Dendritic cell treated with granulocyte-macrophage colony-stimulating factor and Interleukin-4, amounts not matched to agents 40 ng/mL and 50 ng/mL, for 4 days (primary cell): ENCODE data around the gene PWWP2A.

Source experiments
- H3K27ac Mint-ChIP-seq: one replicate; pipeline ENCODE4 v1.8.0; 2022; ENCODE audit warnings: mild to moderate bottlenecking, mixed read lengths
- H3K27me3 Mint-ChIP-seq: one replicate; pipeline ENCODE4 v1.8.0; 2022; ENCODE audit warnings: mild to moderate bottlenecking, mixed read lengths
- H3K36me3 Mint-ChIP-seq: one replicate; pipeline ENCODE4 v1.8.0; 2022; ENCODE audit warnings: low read depth, mixed read lengths
- H3K4me1 Mint-ChIP-seq: one replicate; pipeline ENCODE4 v1.8.0; 2022; ENCODE audit warnings: low read depth, mixed read lengths
- H3K4me3 Mint-ChIP-seq: one replicate; pipeline ENCODE4 v1.8.0; 2022; ENCODE audit warnings: mild to moderate bottlenecking, moderate library complexity, mixed read lengths
- H3K9me3 Mint-ChIP-seq: one replicate; pipeline ENCODE4 v1.8.0; 2022; ENCODE audit warnings: mixed read lengths
- intact Hi-C: fragments of 100-400 bp; cut with micrococcal nuclease; formaldehyde crosslinking; loops from one replicate; pipeline ENCODE4 v1.15.0; 2022

The PWWP2A gene

GRCh38 chr5:160097991-160098390 is 21.3 kb downstream of the PWWP2A start:
- peaks cover 50% of the 10 kb centered on the region for H3K4me1 Mint-ChIP-seq
- H3K9me3 Mint-ChIP-seq: no peaks in the 10 kb centered on the region
- H3K4me3 Mint-ChIP-seq: no peak overlapping the region
- H3K36me3 Mint-ChIP-seq: peaks cover 28% of the 10 kb centered on the region
- intact Hi-C loops: no loop called here
- no peaks in the 10 kb centered on the region for H3K27me3 Mint-ChIP-seq
- H3K27ac Mint-ChIP-seq: no peak overlapping the region

GRCh38 chr5:160096178-160096577 is 23.1 kb downstream of the PWWP2A start:
- Mint-ChIP-seq H3K27me3 (no peaks in the 10 kb centered on the region), H3K27ac (no peak overlapping the region), H3K4me1 (peaks cover 58% of the 10 kb centered on the region), H3K4me3 (no peak overlapping the region), H3K9me3 (no peaks in the 10 kb centered on the region), H3K36me3 (peaks cover 39% of the 10 kb centered on the region)
- intact Hi-C loops: no loop called here

- intact Hi-C loops: no loop called here
- H3K36me3 Mint-ChIP-seq: peaks cover 28% of the 10 kb centered on the region
- H3K27me3 Mint-ChIP-seq: no peaks in the 10 kb centered on the region
- peak overlapping the region; percentile 70 for H3K27ac Mint-ChIP-seq
- no peaks in the 10 kb centered on the region for H3K9me3 Mint-ChIP-seq
- H3K4me3 Mint-ChIP-seq: no peak overlapping the region
- peaks cover 61% of the 10 kb centered on the region for H3K4me1 Mint-ChIP-seq
Measured at GRCh38 chr5:160092960-160093707, 26.1 kb downstream of the PWWP2A start.

DNA sequence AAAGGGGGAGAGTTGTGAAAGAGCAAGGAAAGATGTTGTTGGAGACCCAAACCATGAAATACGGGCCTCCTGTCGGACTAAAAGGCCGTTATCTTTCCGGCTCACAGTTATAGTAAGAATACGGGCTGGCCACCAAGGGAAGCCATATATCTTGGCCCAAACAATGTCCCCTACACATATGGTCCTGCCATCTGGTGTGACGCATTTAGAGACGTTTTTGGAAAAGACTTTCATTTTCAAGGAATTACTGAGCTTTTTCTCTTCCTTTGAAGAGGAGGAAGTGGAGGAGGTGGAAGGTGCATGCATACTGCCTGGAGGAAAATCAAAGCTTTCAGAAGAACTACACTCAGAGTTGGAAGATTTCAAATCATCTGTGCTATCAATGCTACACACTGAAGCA is 26.7 kb downstream of the PWWP2A start:
- H3K27ac Mint-ChIP-seq: peak overlapping the region; percentile 70
- H3K4me1 Mint-ChIP-seq: peaks cover 56% of the 10 kb centered on the region
- peaks cover 28% of the 10 kb centered on the region for H3K36me3 Mint-ChIP-seq
- no peaks in the 10 kb centered on the region for H3K9me3 Mint-ChIP-seq
- intact Hi-C loops: no loop called here
- no peaks in the 10 kb centered on the region for H3K27me3 Mint-ChIP-seq
- H3K4me3 Mint-ChIP-seq: no peak overlapping the region

DNA sequence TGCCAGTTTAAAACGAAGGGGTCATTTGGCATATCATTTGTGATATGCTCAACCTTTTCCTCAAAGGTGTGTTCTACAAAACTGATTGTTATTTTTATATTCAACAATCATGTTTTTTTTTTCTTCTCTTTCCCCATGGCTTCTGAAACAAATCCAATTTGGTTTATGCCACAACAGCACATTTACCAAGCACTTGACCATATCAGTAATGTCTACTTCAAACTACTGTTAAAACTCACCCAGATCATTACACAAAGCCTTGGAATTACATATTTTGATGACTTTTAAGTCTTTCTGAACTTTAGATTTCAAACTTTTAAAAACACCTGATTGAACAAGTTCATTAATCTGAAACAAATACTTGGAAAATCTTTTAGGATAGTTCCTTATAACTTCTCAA is 29.2 kb downstream of the PWWP2A start:
- Mint-ChIP-seq H3K27me3 (no peaks in the 10 kb centered on the region), H3K27ac (no peak overlapping the region), H3K36me3 (peaks cover 28% of the 10 kb centered on the region), H3K9me3 (no peaks in the 10 kb centered on the region), H3K4me3 (no peak overlapping the region), H3K4me1 (peaks cover 56% of the 10 kb centered on the region)
- intact Hi-C loops: no loop called here

DNA sequence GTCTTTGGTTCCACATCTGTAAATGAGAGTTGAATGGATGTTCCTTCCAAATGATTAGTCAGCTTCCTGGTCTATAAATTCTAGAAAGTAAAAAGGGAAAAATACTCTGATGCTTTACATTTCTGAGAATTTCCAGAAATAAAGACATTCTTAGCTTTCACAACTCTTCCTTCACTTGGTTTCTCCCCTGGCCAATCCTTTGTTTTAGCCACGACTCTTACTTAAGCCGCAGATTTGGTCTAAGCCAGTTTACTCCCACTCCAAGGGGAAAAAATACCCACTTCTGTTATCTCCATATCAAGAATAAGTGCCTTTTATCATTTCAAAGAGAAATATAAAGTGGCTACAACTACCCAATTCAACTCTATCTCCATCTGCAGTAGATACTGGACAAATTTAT is 29.7 kb downstream of the PWWP2A start:
- intact Hi-C loops: no loop called here
- peaks cover 55% of the 10 kb centered on the region for H3K4me1 Mint-ChIP-seq
- no peak overlapping the region for H3K4me3 Mint-ChIP-seq
- H3K27ac Mint-ChIP-seq: no peak overlapping the region
- H3K9me3 Mint-ChIP-seq: no peaks in the 10 kb centered on the region
- peaks cover 26% of the 10 kb centered on the region for H3K36me3 Mint-ChIP-seq
- no peaks in the 10 kb centered on the region for H3K27me3 Mint-ChIP-seq

- no peaks in the 10 kb centered on the region for H3K27me3 Mint-ChIP-seq
- intact Hi-C loops: no loop called here
- H3K27ac Mint-ChIP-seq: no peak overlapping the region
- peaks cover 19% of the 10 kb centered on the region for H3K36me3 Mint-ChIP-seq
- peaks cover 47% of the 10 kb centered on the region for H3K4me1 Mint-ChIP-seq
- no peaks in the 10 kb centered on the region for H3K9me3 Mint-ChIP-seq
- no peak overlapping the region for H3K4me3 Mint-ChIP-seq
Measured at GRCh38 chr5:160088805-160089204, 30.4 kb downstream of the PWWP2A start.

- intact Hi-C loops: no loop called here
- peaks cover 31% of the 10 kb centered on the region for H3K4me1 Mint-ChIP-seq
- H3K36me3 Mint-ChIP-seq: peaks cover 2% of the 10 kb centered on the region
- no peaks in the 10 kb centered on the region for H3K27me3 Mint-ChIP-seq
- H3K4me3 Mint-ChIP-seq: no peak overlapping the region
- H3K9me3 Mint-ChIP-seq: no peaks in the 10 kb centered on the region
- no peak overlapping the region for H3K27ac Mint-ChIP-seq
Measured at GRCh38 chr5:160087199-160087598, 32.1 kb downstream of the PWWP2A start.

DNA sequence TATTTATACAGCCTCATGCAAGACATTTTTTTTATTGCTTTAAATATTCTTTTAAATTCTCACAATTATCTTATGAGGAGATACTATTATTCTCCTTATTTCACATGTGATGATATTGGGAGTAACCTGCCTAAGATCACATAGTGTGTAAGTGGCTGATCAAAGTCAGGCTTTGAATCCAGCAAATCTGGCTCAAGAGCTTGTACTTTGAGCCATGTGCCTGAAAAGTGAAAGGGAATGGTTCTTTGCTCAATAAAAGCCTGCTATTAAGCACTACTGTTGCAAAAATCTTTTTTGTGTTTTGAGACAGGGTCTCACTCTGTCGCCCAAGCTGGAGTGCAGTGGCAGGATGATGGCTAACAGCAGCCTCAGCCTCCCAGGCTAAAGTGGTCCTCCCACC is 35.1 kb downstream of the PWWP2A start:
- Mint-ChIP-seq H3K4me3 (no peak overlapping the region), H3K9me3 (no peaks in the 10 kb centered on the region), H3K4me1 (peaks cover 11% of the 10 kb centered on the region), H3K36me3 (peaks cover 6% of the 10 kb centered on the region), H3K27ac (no peak overlapping the region), H3K27me3 (no peaks in the 10 kb centered on the region)
- intact Hi-C loops: loop anchor here (5.0 kb wide), 2 partner anchors 33 to 308 kb away; partner anchors contain the start of gene PWWP2A

DNA sequence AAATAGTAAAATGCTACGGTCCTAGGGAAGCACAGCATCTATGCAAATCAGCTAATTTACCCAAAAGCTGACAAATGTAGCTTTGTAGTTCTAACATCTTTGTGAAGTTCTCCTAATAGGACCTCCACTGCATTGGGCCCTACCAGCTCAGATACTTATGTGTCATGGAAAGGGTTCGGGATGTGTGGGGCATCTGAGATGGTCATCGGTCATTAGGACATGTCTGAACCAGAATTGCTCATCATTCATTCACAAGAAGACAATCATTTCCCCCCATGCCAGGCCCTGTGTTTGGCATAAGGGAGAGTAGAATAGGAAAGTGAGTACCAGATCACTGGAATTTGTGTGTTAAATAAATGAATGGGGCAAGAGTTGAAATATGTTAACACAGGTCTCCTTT is 35.7 kb downstream of the PWWP2A start:
- Mint-ChIP-seq H3K9me3 (no peaks in the 10 kb centered on the region), H3K27ac (no peak overlapping the region), H3K4me3 (no peak overlapping the region), H3K4me1 (peaks cover 5% of the 10 kb centered on the region), H3K27me3 (no peaks in the 10 kb centered on the region), H3K36me3 (peaks cover 12% of the 10 kb centered on the region)
- intact Hi-C loops: loop anchor here (5.0 kb wide), 2 partner anchors 34 to 309 kb away; partner anchors contain the start of gene PWWP2A

GRCh38 chr5:160082614-160083500 is 36.4 kb downstream of the PWWP2A start:
- H3K4me1 Mint-ChIP-seq: no peaks in the 10 kb centered on the region
- H3K9me3 Mint-ChIP-seq: no peaks in the 10 kb centered on the region
- intact Hi-C loops: loop anchor here (5.0 kb wide), 2 partner anchors 34 to 309 kb away; partner anchors contain the start of gene PWWP2A
- no peaks in the 10 kb centered on the region for H3K27me3 Mint-ChIP-seq
- H3K27ac Mint-ChIP-seq: no peak overlapping the region
- H3K36me3 Mint-ChIP-seq: peaks cover 19% of the 10 kb centered on the region
- H3K4me3 Mint-ChIP-seq: no peak overlapping the region

DNA sequence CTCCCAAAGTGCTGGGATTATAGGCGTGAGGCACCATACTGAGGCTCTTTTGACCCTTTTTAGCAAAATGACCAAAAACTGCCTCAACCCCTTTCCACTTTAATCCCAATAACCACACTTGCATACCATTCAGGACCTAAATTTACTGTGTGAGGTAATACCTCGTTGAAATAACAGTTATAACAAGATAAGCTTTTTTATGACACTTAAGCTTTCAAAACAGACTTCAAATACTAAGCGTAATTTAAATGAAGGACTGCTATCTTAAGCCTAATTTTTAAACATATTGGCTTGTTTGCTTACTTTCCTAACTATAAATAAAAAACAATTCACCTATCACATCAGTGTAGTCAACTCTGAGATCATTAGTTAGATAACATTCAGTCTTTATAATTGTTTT is 37.8 kb downstream of the PWWP2A start:
- peak overlapping the region; percentile 61 for H3K27ac Mint-ChIP-seq
- H3K36me3 Mint-ChIP-seq: peaks cover 27% of the 10 kb centered on the region
- H3K4me3 Mint-ChIP-seq: no peak overlapping the region
- no peaks in the 10 kb centered on the region for H3K4me1 Mint-ChIP-seq
- H3K27me3 Mint-ChIP-seq: no peaks in the 10 kb centered on the region
- intact Hi-C loops: loop anchor here (2.0 to 5.0 kb wide), 3 partner anchors 36 to 311 kb away; partner anchors contain the start of gene PWWP2A
- H3K9me3 Mint-ChIP-seq: no peaks in the 10 kb centered on the region

DNA sequence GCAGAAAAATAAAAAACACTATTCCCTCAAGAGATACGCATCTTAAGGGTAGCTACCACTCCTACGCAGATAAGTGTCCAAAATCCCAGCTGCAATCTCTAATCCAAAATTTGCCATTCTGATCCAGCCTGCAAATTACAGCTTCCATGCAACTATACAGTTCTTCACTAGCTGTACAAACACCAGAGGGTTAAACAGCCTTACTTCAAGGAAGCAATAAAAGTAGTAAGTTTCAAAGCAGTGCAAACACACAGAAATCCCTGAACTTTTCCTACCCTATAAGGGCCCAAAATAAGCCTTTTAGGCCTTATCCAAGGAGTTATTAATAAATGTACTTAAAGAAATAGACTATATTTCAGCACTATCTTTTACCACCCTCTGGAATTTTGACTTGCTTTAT is 39.5 kb downstream of the PWWP2A start:
- Mint-ChIP-seq H3K4me1 (no peaks in the 10 kb centered on the region), H3K4me3 (no peak overlapping the region), H3K27ac (no peak overlapping the region), H3K9me3 (no peaks in the 10 kb centered on the region), H3K36me3 (peaks cover 27% of the 10 kb centered on the region), H3K27me3 (no peaks in the 10 kb centered on the region)
- intact Hi-C loops: loop anchor here (2.0 to 5.0 kb wide), 3 partner anchors 38 to 313 kb away; partner anchors contain the start of gene PWWP2A

GRCh38 chr5:160076997-160077396 is 42.3 kb downstream of the PWWP2A start:
- Mint-ChIP-seq H3K36me3 (peaks cover 27% of the 10 kb centered on the region), H3K9me3 (no peaks in the 10 kb centered on the region), H3K27me3 (no peaks in the 10 kb centered on the region), H3K27ac (no peak overlapping the region), H3K4me1 (peaks cover 2% of the 10 kb centered on the region), H3K4me3 (no peak overlapping the region)
- intact Hi-C loops: no loop called here
